GM21723 (cell line): ENCODE measurements around the gene CTIF.
"Not testable (repeated sequence)": the region's sequence is repeated elsewhere in the genome, so short reads cannot be mapped to it uniquely, and the experiment has no call there.

Source experiments
- ATAC-seq: cut with Tn5 transposase; IDR thresholded peaks from one replicate; pipeline ENCODE4 v1.9.1; 2021; ENCODE audit warnings: mild to moderate bottlenecking, moderate library complexity; ENCODE audit not compliant: unreplicated experiment

The CTIF gene

GRCh38 chr18:48538531-48539405 lies at the start of gene CTIF:
Gene CTIF, plus strand, starts transcription at chr18:48539031. Its CDS starts 80,535 bp downstream, at chr18:48619566.
- peak; percentile 78 for ATAC-seq

- ATAC-seq = no peak
Measured at GRCh38 chr18:48490641-48491293, 48.1 kb upstream of the CTIF start.

- ATAC-seq = no peak
Measured at GRCh38 chr18:48492880-48493279, 46.0 kb upstream of the CTIF start.

GRCh38 chr18:48493434-48494230 lies 45.2 kb upstream of the CTIF start:
- ATAC-seq = no peak

- ATAC-seq = no peak
Measured at GRCh38 chr18:48497863-48498262, 41.0 kb upstream of the CTIF start.

GRCh38 chr18:48500517-48500916 lies 38.3 kb upstream of the CTIF start:
- no peak for ATAC-seq

- no peak for ATAC-seq
Measured at GRCh38 chr18:48502906-48503305, 35.9 kb upstream of the CTIF start.

- no peak for ATAC-seq
Measured at GRCh38 chr18:48504819-48505218, 34.0 kb upstream of the CTIF start.

- ATAC-seq = not testable (repeated sequence)
Measured at GRCh38 chr18:48506983-48507568, 31.8 kb upstream of the CTIF start.

- ATAC-seq = not testable (repeated sequence)
Measured at GRCh38 chr18:48512498-48512897, 26.3 kb upstream of the CTIF start.

- no peak for ATAC-seq
Measured at GRCh38 chr18:48514786-48515185, 24.0 kb upstream of the CTIF start.

GRCh38 chr18:48517048-48517447 lies 21.8 kb upstream of the CTIF start:
- ATAC-seq = no peak

GRCh38 chr18:48519431-48520100 lies 19.3 kb upstream of the CTIF start:
- ATAC-seq = no peak

GRCh38 chr18:48521723-48522122 lies 17.1 kb upstream of the CTIF start:
- no peak for ATAC-seq

- no peak for ATAC-seq
Measured at GRCh38 chr18:48525671-48526070, 13.2 kb upstream of the CTIF start.

GRCh38 chr18:48527461-48527860 lies 11.4 kb upstream of the CTIF start:
- ATAC-seq = no peak

- ATAC-seq = no peak
Measured at GRCh38 chr18:48528861-48529260, 10.0 kb upstream of the CTIF start.

- ATAC-seq = no peak
Measured at GRCh38 chr18:48529796-48530195, 9.0 kb upstream of the CTIF start.

- no peak for ATAC-seq
Measured at GRCh38 chr18:48530399-48531081, 8.3 kb upstream of the CTIF start.

GRCh38 chr18:48531082-48531403 lies 7.8 kb upstream of the CTIF start:
- ATAC-seq = no peak
